K562 (cell line): Measurements from ENCODE around the gene SLC24A3. TPM values are rescaled to one million over a fixed set of nuclear protein-coding genes. Genes with fewer than 3 reads are reported as not detected.

Experiments
- ATAC-seq: fragments of 200-7000 bp; cut with Tn5 transposase; 3 replicates; pipeline ENCODE4 v1.9.1; 2020; ENCODE audit warnings: moderate library complexity
- BruUV-seq: library from RNA; stranded (reverse); fragments of 400-500 nt; replicated peaks from 2 replicates; lab custom pipeline; 2021; lab: Mats Ljungman, UMichigan
- CTCF ChIA-PET: fragments of 300-600 bp; formaldehyde crosslinking; extraction: SDS; loops from one replicate; lab custom pipeline; 2021; ENCODE audit warnings: low intra/inter-chr PET ratio; lab: Yijun Ruan, JAX
- POLR2A ChIA-PET: fragments of 300-600, 350-650 bp; sonication (Branson Sonifier 250); formaldehyde crosslinking; extraction: SDS; loops from one replicate; lab custom pipeline; 2021; ENCODE audit warnings: antibody characterized with exemption, inconsistent platforms; lab: Yijun Ruan, JAX
- DNase-seq, 4 experiments: peaks; one replicate each; pipeline versions ENCODE4 v3.0.0 to v3.0.0-alpha.2; 2011 to 2018; ENCODE audit warnings: low spot score in 3 of 4, mixed read lengths in 3 of 4; ENCODE audit errors: extremely low read depth in 1 of 4
- FAIRE-seq: peaks from 2 replicates; lab custom pipeline; 2011; peaks lifted over from hg19 to GRCh38; lab: Jason Lieb, UNC
- H2AFZ ChIP-seq: 2 replicates; pipeline ENCODE4 v1.6.0; 2011; ENCODE audit warnings: low read depth, low read length, control low read depth, inconsistent platforms
- H3K27ac ChIP-seq: fragments of 200-600 bp; 3 replicates; pipeline ENCODE4 v1.8.0; 2011; ENCODE audit warnings: low read depth, mild to moderate bottlenecking, control low read depth, inconsistent platforms, low read length, moderate library complexity, mixed read lengths; ENCODE audit errors: extremely low read depth
- H3K27me3 ChIP-seq, 2 experiments: fragments of 300-600 bp in 1 of 2; 2 replicates in 1 of 2; 3 replicates in 1 of 2; pipeline versions ENCODE4 v1.6.0 to v1.8.0; 2011; ENCODE audit warnings: inconsistent platforms in 2 of 2, low read length in 2 of 2, mild to moderate bottlenecking in 1 of 2, mixed read lengths in 1 of 2, moderate library complexity in 1 of 2; ENCODE audit not compliant: control insufficient read depth in 2 of 2, insufficient read depth in 2 of 2
- H3K36me3 ChIP-seq: fragments of 300-600 bp; 3 replicates; pipeline ENCODE4 v1.8.0; 2011; ENCODE audit warnings: mild to moderate bottlenecking, low read length, inconsistent platforms; ENCODE audit not compliant: control insufficient read depth, insufficient read depth
- H3K4me1 ChIP-seq, 2 experiments: fragments of 200-600 bp in 1 of 2; replicated peaks in 1 of 2; 2 replicates in 1 of 2; 3 replicates in 1 of 2; pipeline versions ENCODE4 v1.5.1 to v1.8.0; 2011; ENCODE audit warnings: inconsistent platforms in 2 of 2, low read length in 2 of 2, mild to moderate bottlenecking in 1 of 2, mixed read lengths in 1 of 2, moderate library complexity in 1 of 2; ENCODE audit not compliant: control insufficient read depth in 2 of 2, insufficient read depth in 2 of 2
- H3K4me2 ChIP-seq: 2 replicates; pipeline ENCODE4 v1.6.1; 2011; ENCODE audit warnings: low read length, control low read depth, inconsistent platforms, mixed read lengths; ENCODE audit not compliant: insufficient read depth
- H3K4me3 ChIP-seq: fragments of 200-600 bp; sonication (generic), shearing (Covaris generic); 2 replicates; pipeline ENCODE4 v1.5.1; 2016; ENCODE audit warnings: control low read depth, inconsistent platforms
- H3K79me2 ChIP-seq: fragments of 200-600 bp; 3 replicates; pipeline ENCODE4 v1.8.0; 2011; ENCODE audit warnings: low read length, inconsistent platforms; ENCODE audit not compliant: control insufficient read depth, insufficient read depth
- H3K9ac ChIP-seq, 2 experiments: 2 replicates each; pipeline versions ENCODE4 v1.6.0 to v1.6.1; 2011; ENCODE audit warnings: low read depth in 2 of 2, low read length in 2 of 2, control low read depth in 1 of 2, inconsistent platforms in 1 of 2, mild to moderate bottlenecking in 1 of 2, mixed read lengths in 1 of 2; ENCODE audit not compliant: insufficient read depth in 1 of 2
- H3K9me1 ChIP-seq: one replicate; pipeline ENCODE4 v1.6.0; 2011; ENCODE audit warnings: inconsistent platforms, mild to moderate bottlenecking, low read length, moderate library complexity; ENCODE audit not compliant: control insufficient read depth, insufficient read depth
- H3K9me3 ChIP-seq: replicated peaks from 2 replicates; pipeline ENCODE4 v1.5.1; 2011; ENCODE audit warnings: low read depth, low read length, inconsistent platforms; ENCODE audit not compliant: control insufficient read depth, insufficient read depth
- H4K20me1 ChIP-seq: replicated peaks from 2 replicates; pipeline ENCODE4 v1.6.1; 2011; ENCODE audit warnings: low read length, inconsistent platforms, mixed read lengths; ENCODE audit not compliant: control insufficient read depth, insufficient read depth
- BRD9 ChIP-seq: fragments of 450-650 bp; IDR thresholded peaks from 2 replicates; pipeline ENCODE4 v1.6.1; 2018; ENCODE audit warnings: low read depth; ENCODE audit not compliant: partially characterized antibody
- MBD2 ChIP-seq: sonication (generic); IDR thresholded peaks from 2 replicates; pipeline ENCODE4 v1.6.1; 2016; ENCODE audit warnings: low read depth, borderline replicate concordance
- ZBED1 ChIP-seq: IDR thresholded peaks from 2 replicates; pipeline ENCODE4 v1.6.1; 2014
- ZBTB40 ChIP-seq, 2 experiments: fragments of 450-650 bp in 1 of 2; sonication (generic) in 1 of 2; formaldehyde crosslinking in 1 of 2; IDR thresholded peaks; 2 replicates each; pipeline versions ENCODE4 v1.7.1 to v1.9.0; 2016 to 2022; ENCODE audit warnings: inconsistent platforms in 1 of 2, mild to moderate bottlenecking in 1 of 2, missing genetic modification reagents in 1 of 2
- ZNF354B ChIP-seq: fragments of 250-450 bp; sonication (Bioruptor Pico); IDR thresholded peaks from 2 replicates; pipeline ENCODE4 v1.4.0; 2020
- WGBS: fragments of 100-300 bp; shearing (Covaris generic); methylation state at CpG from one replicate; pipeline ENCODE4 v1.1.6; 2016; ENCODE audit warnings: low coverage, mixed read lengths; ENCODE audit not compliant: insufficient coverage; ENCODE audit errors: missing lambda C conversion rate; 5-methylcytosine and 5-hydroxymethylcytosine counted together
- in situ Hi-C: fragments of 300-500 bp; cut with MboI; formaldehyde crosslinking; loops from 4 replicates; pipeline ENCODE4 v1.15.0; 2018; ENCODE audit warnings: inconsistent platforms, mixed read lengths
- intact Hi-C: fragments of 100-400 bp; cut with micrococcal nuclease; formaldehyde crosslinking; loops from 2 replicates; pipeline ENCODE4 v1.14.2; 2022
- polyA plus RNA-seq, 8 experiments: library from polyadenylated mRNA; depleted of rRNA in 4 of 8; stranded (reverse) in 5 of 8; unstranded in 3 of 8; fragments of >200 nt; fragmentation: Nextera tagmentation in 2 of 8; fragmentation: Illumina TruSeq in 1 of 8; extraction: Ambion mirVana in 2 of 8; extraction: Trizol in 1 of 8; gene quantifications; 2 replicates each; pipeline versions ENCODE4 v1.2.1 to v1.2.3, GENCODE V29; 2011 to 2014; ENCODE audit warnings: inconsistent platforms in 1 of 8, missing spikeins in 1 of 8
- total RNA-seq, 7 experiments: library from RNA; depleted of rRNA in 6 of 7; stranded (reverse); fragments of >200 nt in 6 of 7; fragmentation: Illumina TruSeq in 2 of 7; extraction: Trizol in 2 of 7; gene quantifications; 2 replicates each; pipeline versions ENCODE4 v1.2.1 to v1.2.3, GENCODE V29; 2011 to 2021; ENCODE audit warnings: low replicate concordance in 1 of 7

Gene SLC24A3
- total and polyA plus RNA-seq, 9 of the 15 experiments (the other 6 are each of a cell fraction or from before 2014, with no cell fraction given), result not detected

- ChIA-PET POLR2A (no interaction called here), CTCF (no interaction called here)
- no peak for FAIRE-seq
- Histone ChIP-seq H3K79me2 (no peaks in the 10 kb centered on the region), H3K9me3 (no peaks in the 10 kb centered on the region), H4K20me1 (no peaks in the 10 kb centered on the region), H2AFZ (no peak overlapping the region), H3K4me2 (no peak overlapping the region), H3K27ac (no peak overlapping the region), H3K4me1 (no peaks in the 10 kb centered on the region), H3K9ac (no peak overlapping the region), H3K36me3 (no peaks in the 10 kb centered on the region), H3K9me1 (no peaks in the 10 kb centered on the region), H3K27me3 (no peaks in the 10 kb centered on the region; a peak in 1 of 5 replicates), H3K4me3 (no peak overlapping the region)
- in situ Hi-C loops, result loop anchor here (25.0 kb wide), 1 partner anchor 376 kb away; the partner anchor contains the start of gene SLC24A3
- no peak for TF ChIP-seq MBD2
- TF ChIP-seq BRD9, result no peak
- TF ChIP-seq ZBED1, result no peak
- no peak for ATAC-seq
- BruUV-seq, result no TSS peak
- intact Hi-C loops, result loop anchor here (10.0 kb wide), 1 partner anchor 1174 kb away; no protein-coding TSS in a partner anchor
- no peak for DNase-seq
- WGBS, result 3% methylated on average over 5 of the region's 5 CpGs
These were observed 376.3 kb downstream of the SLC24A3 start for GRCh38 chr20:19588732-19589131.

GRCh38 chr20:19589787-19590362, 377.4 kb downstream of the SLC24A3 start:
- no peak for FAIRE-seq
- no peak overlapping the region for H3K4me3 ChIP-seq
- H3K9me3 ChIP-seq, result no peaks in the 10 kb centered on the region
- no peaks in the 10 kb centered on the region for H3K9me1 ChIP-seq
- H3K9ac ChIP-seq, result no peak overlapping the region
- in situ Hi-C loops, result loop anchor here (25.0 kb wide), 1 partner anchor 378 kb away; the partner anchor contains the start of gene SLC24A3
- no peaks in the 10 kb centered on the region for H4K20me1 ChIP-seq
- H3K79me2 ChIP-seq, result no peaks in the 10 kb centered on the region
- ATAC-seq, result no peak
- intact Hi-C loops, result loop anchor here (10.0 kb wide), 1 partner anchor 1175 kb away; no protein-coding TSS in a partner anchor
- CTCF ChIA-PET, result no interaction called here
- H3K36me3 ChIP-seq, result no peaks in the 10 kb centered on the region
- no peak overlapping the region for H3K4me2 ChIP-seq
- no TSS peak for BruUV-seq
- POLR2A ChIA-PET, result no interaction called here
- H3K27ac ChIP-seq, result no peak overlapping the region
- WGBS, result 6% methylated on average over 3 of the region's 5 CpGs
- H2AFZ ChIP-seq, result no peak overlapping the region
- no peak for DNase-seq
- H3K4me1 ChIP-seq, result no peaks in the 10 kb centered on the region
- TF ChIP-seq ZBTB40 (IDR thresholded peaks at IDR 0.05) (peak; percentile 61; the same call in 1 of the 2 replicates), ZBTB40 (CRISPR knock-in tag; IDR thresholded peaks at IDR 0.05) (no peak), ZNF354B (CRISPR knock-in tag) (no peak)
- no peaks in the 10 kb centered on the region for H3K27me3 ChIP-seq
